NCI-H1105 (cell line): ENCODE results near the gene RGS9.
"Not testable (repeated sequence)": the region's sequence is repeated elsewhere in the genome, so short reads cannot be mapped to it uniquely, and the experiment has no call there.

Experiments
- DNase-seq: peaks from one replicate; lab custom pipeline; 2025; lab: John Stamatoyannopoulos, UW

RGS9 gene

GRCh38 chr17:65156835-65157565 is 19.8 kb downstream of the RGS9 start:
- no peak for DNase-seq

GRCh38 chr17:65158041-65158440 is 20.9 kb downstream of the RGS9 start:
- no peak for DNase-seq

- no peak for DNase-seq
These were observed 21.5 kb downstream of the RGS9 start for GRCh38 chr17:65158622-65159021.

- no peak for DNase-seq
These were observed 23.3 kb downstream of the RGS9 start for GRCh38 chr17:65160516-65160915.

GRCh38 chr17:65163990-65164495 is 26.9 kb downstream of the RGS9 start:
- DNase-seq: no peak

GRCh38 chr17:65166787-65167186 is 29.6 kb downstream of the RGS9 start:
- DNase-seq: no peak

- no peak for DNase-seq
These were observed 30.4 kb downstream of the RGS9 start for GRCh38 chr17:65167566-65167965.

GRCh38 chr17:65169691-65170090 is 32.5 kb downstream of the RGS9 start:
- DNase-seq: no peak

GRCh38 chr17:65170839-65171238 is 33.7 kb downstream of the RGS9 start:
- DNase-seq: peak; percentile 64

GRCh38 chr17:65171752-65172151 is 34.6 kb downstream of the RGS9 start:
- DNase-seq: no peak

- no peak for DNase-seq
These were observed 35.4 kb downstream of the RGS9 start for GRCh38 chr17:65172496-65173136.

- DNase-seq: peak; percentile 38
These were observed 36.2 kb downstream of the RGS9 start for GRCh38 chr17:65173284-65173793.

GRCh38 chr17:65173976-65174683 is 37.0 kb downstream of the RGS9 start:
- no peak for DNase-seq

GRCh38 chr17:65174974-65175373 is 37.8 kb downstream of the RGS9 start:
- no peak for DNase-seq

- DNase-seq: no peak
These were observed 38.8 kb downstream of the RGS9 start for GRCh38 chr17:65175952-65176351.

GRCh38 chr17:65176646-65177409 is 39.7 kb downstream of the RGS9 start:
- DNase-seq: no peak

GRCh38 chr17:65177901-65178300 is 40.7 kb downstream of the RGS9 start:
- no peak for DNase-seq

GRCh38 chr17:65180276-65180675 is 43.1 kb downstream of the RGS9 start:
- DNase-seq: not testable (repeated sequence)

- not testable (repeated sequence) for DNase-seq
These were observed 43.6 kb downstream of the RGS9 start for GRCh38 chr17:65180752-65181236.

- DNase-seq: no peak
These were observed 44.3 kb downstream of the RGS9 start for GRCh38 chr17:65181237-65182061.

- DNase-seq: no peak
These were observed 45.1 kb downstream of the RGS9 start for GRCh38 chr17:65182233-65182632.
